RWPE1 (cell line): ENCODE results near the gene HECTD4.
"Not testable (repeated sequence)": the region's sequence is repeated elsewhere in the genome, so short reads cannot be mapped to it uniquely, and the experiment has no call there.

ENCODE experiments used
- CTCF ChIA-PET: fragments of 350-600 bp; sonication (Branson Sonifier 250); formaldehyde crosslinking; extraction: SDS; loops from one replicate; lab custom pipeline; 2021; lab: Yijun Ruan, JAX
- POLR2A ChIA-PET: fragments of 400-600 bp; formaldehyde crosslinking; extraction: SDS; loops from one replicate; lab custom pipeline; 2020; ENCODE audit warnings: antibody characterized with exemption; ENCODE audit not compliant: low non-redundant PET; lab: Yijun Ruan, JAX
- DNase-seq: peaks from one replicate; pipeline ENCODE4 v3.0.0; 2012; ENCODE audit warnings: low spot score
- H3K27ac ChIP-seq: fragments of 450-650 bp; 2 replicates; pipeline ENCODE4 v1.5.1; 2017
- TF ChIP-seq, protein P1 (sequence below): fragments of 450-650 bp; conservative IDR thresholded peaks from 2 replicates; pipeline ENCODE4 v1.5.1; 2017; ENCODE audit warnings: low read depth, mild to moderate bottlenecking

Gene HECTD4

DNA sequence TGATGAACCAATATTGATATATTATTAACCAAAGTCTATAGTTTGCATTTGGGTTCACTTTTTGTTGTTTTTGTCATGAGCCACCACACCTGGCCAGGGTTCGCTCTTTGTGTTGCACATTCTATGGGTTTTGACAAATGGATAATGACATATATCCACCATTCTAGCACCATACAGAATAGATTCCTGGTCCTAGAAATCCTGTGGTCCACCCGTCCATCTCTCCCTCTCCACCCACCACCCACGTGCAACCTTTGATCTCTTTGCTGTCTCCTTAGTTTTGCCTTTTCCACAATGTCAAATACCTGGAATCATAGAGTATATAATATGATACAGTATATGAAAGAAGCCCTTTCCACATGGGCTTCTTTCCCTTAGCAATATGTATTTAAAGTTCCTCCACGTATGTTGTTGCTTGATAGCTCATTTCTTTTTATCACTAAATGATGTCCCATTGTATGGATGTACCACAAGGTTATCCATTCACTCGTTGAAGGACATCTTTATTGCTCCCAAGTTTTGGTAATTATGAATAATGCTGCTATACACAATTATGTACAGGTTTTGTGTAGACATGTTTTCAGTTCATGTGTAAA lies 19.8 kb upstream of the HECTD4 start:
- TF ChIP-seq, protein P1, sequence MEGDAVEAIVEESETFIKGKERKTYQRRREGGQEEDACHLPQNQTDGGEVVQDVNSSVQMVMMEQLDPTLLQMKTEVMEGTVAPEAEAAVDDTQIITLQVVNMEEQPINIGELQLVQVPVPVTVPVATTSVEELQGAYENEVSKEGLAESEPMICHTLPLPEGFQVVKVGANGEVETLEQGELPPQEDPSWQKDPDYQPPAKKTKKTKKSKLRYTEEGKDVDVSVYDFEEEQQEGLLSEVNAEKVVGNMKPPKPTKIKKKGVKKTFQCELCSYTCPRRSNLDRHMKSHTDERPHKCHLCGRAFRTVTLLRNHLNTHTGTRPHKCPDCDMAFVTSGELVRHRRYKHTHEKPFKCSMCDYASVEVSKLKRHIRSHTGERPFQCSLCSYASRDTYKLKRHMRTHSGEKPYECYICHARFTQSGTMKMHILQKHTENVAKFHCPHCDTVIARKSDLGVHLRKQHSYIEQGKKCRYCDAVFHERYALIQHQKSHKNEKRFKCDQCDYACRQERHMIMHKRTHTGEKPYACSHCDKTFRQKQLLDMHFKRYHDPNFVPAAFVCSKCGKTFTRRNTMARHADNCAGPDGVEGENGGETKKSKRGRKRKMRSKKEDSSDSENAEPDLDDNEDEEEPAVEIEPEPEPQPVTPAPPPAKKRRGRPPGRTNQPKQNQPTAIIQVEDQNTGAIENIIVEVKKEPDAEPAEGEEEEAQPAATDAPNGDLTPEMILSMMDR = no peak
- DNase-seq = no peak
- H3K27ac ChIP-seq = no peak overlapping the region
- CTCF ChIA-PET = no interaction called here
- POLR2A ChIA-PET = no interaction called here

DNA sequence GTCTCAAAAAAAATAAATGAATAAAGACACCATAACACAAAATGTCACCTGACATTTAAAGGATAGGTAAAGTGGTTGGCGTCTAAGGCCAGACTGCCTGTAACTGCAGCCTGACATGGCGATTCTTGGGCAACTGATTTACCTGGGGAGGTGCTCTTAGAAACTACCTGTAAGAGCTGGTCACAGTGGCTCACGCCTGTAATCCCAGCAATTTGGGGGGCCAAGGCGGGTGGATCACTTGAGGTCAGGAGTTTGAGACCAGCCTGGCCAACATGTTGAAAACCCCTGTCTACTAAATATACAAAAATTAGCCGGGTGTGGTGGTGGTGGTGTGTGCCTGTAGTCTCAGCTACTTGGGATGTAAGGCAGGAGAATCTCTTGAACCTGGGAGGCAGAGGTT lies 18.8 kb upstream of the HECTD4 start:
- CTCF ChIA-PET = interaction anchor here (0.6 to 1.2 kb wide), 3 partner anchors 14 to 365 kb away, joined by 3 to 5 read pairs (median 5); no protein-coding TSS in a partner anchor
- no peak for DNase-seq
- TF ChIP-seq, protein P1 = no peak
- POLR2A ChIA-PET = no interaction called here
- no peak overlapping the region for H3K27ac ChIP-seq

DNA sequence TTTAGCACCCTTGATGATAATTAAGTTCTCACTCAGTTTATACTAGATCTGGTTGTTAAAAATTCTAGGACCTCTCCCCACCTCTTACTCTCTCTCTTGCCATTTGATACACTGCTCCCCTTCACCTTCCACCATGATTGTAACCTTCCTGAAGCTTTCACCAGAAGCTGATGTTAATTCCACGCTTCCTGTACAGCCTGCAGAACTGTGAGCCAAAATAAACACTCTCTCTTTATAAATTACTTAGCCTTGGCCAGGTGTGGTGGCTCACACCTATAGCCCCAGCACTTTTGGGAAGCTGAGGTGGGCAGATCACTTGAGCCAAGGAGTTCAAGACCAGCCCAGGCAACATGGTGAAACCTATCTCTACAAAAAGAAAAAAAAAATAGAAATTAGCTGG lies 11.1 kb upstream of the HECTD4 start:
- H3K27ac ChIP-seq = no peak overlapping the region
- TF ChIP-seq, protein P1 = no peak
- DNase-seq = no peak
- ChIA-PET POLR2A (no interaction called here), CTCF (no interaction called here)

DNA sequence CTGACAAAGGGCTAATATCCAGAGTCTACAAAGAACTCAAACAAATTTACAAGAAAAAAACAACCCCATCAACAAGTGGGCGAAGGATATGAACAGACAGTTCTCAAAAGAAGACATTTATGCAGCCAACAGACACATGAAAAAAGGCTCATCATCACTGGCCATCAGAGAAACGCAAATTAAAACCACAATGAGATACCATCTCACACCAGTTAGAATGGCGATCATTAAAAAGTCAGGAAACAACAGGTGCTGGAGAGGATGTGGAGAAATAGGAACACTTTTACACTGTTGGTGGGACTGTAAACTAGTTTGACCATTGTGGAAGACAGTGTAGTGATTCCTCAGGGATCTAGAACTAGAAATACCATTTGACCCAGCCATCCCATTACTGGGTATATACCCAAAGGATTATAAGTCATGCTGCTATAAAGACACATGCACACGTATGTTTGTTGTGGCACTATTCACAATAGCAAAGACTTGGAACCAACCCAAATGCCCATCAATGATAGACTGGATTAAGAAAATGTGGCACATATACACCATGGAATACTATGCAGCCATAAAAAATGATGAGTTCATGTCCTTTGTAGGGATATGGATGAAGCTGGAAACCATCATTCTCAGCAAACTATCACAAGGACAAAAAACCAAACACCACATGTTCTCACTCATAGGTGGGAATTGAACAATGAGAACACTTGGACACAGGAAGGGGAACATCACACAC lies 7.9 kb upstream of the HECTD4 start:
- H3K27ac ChIP-seq, POLR2A ChIA-PET, DNase-seq: not testable (repeated sequence)
- CTCF ChIA-PET = interaction anchor here (0.7 kb wide), 1 partner anchor 15 kb away, joined by 3 read pairs; no protein-coding TSS in a partner anchor

DNA sequence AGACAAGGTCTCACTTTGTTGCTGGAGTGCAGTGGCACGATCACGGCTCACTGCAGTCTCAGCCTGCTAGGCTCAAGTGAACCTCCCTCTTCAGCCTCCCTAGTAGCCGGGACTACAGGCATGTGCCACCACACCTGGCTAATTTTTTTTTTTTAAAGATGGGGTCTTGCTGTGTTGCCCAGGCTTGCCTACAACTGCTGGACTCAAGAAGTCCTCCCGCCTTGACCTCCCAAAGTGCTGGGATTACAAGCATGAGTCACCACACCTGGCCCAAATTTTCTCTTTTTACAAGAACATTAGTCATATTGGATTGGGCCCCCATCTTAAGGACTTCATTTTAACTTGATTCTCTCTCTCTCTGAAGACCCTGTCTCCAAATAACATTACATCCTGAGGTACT lies 7.0 kb upstream of the HECTD4 start:
- no peak overlapping the region for H3K27ac ChIP-seq
- no peak for DNase-seq
- ChIA-PET CTCF (interaction anchor here (0.7 kb wide), 1 partner anchor 16 kb away, joined by 3 read pairs; no protein-coding TSS in a partner anchor), POLR2A (no interaction called here)
- TF ChIP-seq, protein P1 = no peak

DNA sequence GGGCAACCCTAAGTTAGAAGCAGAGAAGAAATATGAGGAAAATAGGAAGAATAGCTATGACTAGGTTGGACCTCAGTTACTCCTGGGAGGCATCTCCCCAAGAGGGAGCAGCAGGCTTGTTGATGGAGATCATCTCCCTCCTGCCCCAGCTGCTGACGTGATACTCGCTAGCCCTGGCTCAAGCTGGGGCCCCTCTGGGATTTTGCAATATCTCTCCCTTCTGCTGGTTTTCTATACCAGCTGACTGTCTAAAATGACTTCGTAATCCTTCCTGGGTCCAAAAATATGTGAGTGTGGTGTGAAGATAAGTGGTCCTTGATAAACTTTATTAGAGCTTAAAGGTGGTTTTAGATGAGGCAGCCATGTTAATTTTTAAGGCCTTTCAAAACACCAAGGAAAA lies 4.5 kb upstream of the HECTD4 start:
- no peak for DNase-seq
- H3K27ac ChIP-seq = no peak overlapping the region
- TF ChIP-seq, protein P1 = no peak
- POLR2A ChIA-PET = interaction anchor here (0.6 kb wide), 1 partner anchor 13 kb away, joined by 9 read pairs; no protein-coding TSS in a partner anchor
- CTCF ChIA-PET = interaction anchor here (0.5 to 2.4 kb wide), 15 partner anchors 14 to 1349 kb away, joined by 3 to 23 read pairs (median 3); no protein-coding TSS in a partner anchor
